NCI-H2196 (cell line): ENCODE measurements around the gene HCN2.

ENCODE experiments used
- DNase-seq: peaks from one replicate; lab custom pipeline; 2025; ENCODE audit not compliant: unreplicated experiment; lab: John Stamatoyannopoulos, UW

The HCN2 gene

GRCh38 chr19:633786-634639 lies 44.3 kb downstream of the HCN2 start:
- no peak for DNase-seq

GRCh38 chr19:634975-635652 lies 45.4 kb downstream of the HCN2 start:
- no peak for DNase-seq

- DNase-seq: no peak
Observed at GRCh38 chr19:638906-639252, 49.2 kb downstream of the HCN2 start.

GRCh38 chr19:639253-640160 lies 49.8 kb downstream of the HCN2 start, which contains the start of gene FGF22:
TSS of gene FGF22 (plus strand) at chr19:639879. CDS start at chr19:639926, 47 bp downstream.
- DNase-seq: peak; percentile 94

- no peak for DNase-seq
Observed at GRCh38 chr19:640161-640558, 50.5 kb downstream of the HCN2 start.

- no peak for DNase-seq
Observed at GRCh38 chr19:640606-641189, 51.0 kb downstream of the HCN2 start.

GRCh38 chr19:641702-642101 lies 52.0 kb downstream of the HCN2 start:
- no peak for DNase-seq

GRCh38 chr19:642767-643727 lies 53.4 kb downstream of the HCN2 start:
- no peak for DNase-seq

GRCh38 chr19:643736-644135 lies 54.1 kb downstream of the HCN2 start:
- DNase-seq: no peak

GRCh38 chr19:644363-644762 lies 54.7 kb downstream of the HCN2 start:
- no peak for DNase-seq

GRCh38 chr19:644789-645188 lies 55.1 kb downstream of the HCN2 start:
- DNase-seq: no peak

GRCh38 chr19:645912-646778 lies 56.5 kb downstream of the HCN2 start:
- no peak for DNase-seq

GRCh38 chr19:646779-647565 lies 57.3 kb downstream of the HCN2 start:
- no peak for DNase-seq

GRCh38 chr19:647566-648284 lies 58.0 kb downstream of the HCN2 start:
- DNase-seq: no peak

- no peak for DNase-seq
Observed at GRCh38 chr19:648305-648704, 58.6 kb downstream of the HCN2 start.

GRCh38 chr19:648904-649801 lies 59.5 kb downstream of the HCN2 start:
- no peak for DNase-seq

GRCh38 chr19:650121-650520 lies 60.4 kb downstream of the HCN2 start:
- DNase-seq: no peak
